CD4-positive, alpha-beta T cell treated with Interleukin-21 for 1 hour (primary cell): ENCODE data around the gene CBX4.

Source experiments
- DNase-seq: peaks from one replicate; pipeline ENCODE4 v3.0.0-alpha.2; 2020

CBX4 gene

GRCh38 chr17:79798299-79799173, 40.7 kb downstream of the CBX4 start:
- DNase-seq = no peak

GRCh38 chr17:79797492-79798298, 41.5 kb downstream of the CBX4 start:
- DNase-seq = no peak

DNA sequence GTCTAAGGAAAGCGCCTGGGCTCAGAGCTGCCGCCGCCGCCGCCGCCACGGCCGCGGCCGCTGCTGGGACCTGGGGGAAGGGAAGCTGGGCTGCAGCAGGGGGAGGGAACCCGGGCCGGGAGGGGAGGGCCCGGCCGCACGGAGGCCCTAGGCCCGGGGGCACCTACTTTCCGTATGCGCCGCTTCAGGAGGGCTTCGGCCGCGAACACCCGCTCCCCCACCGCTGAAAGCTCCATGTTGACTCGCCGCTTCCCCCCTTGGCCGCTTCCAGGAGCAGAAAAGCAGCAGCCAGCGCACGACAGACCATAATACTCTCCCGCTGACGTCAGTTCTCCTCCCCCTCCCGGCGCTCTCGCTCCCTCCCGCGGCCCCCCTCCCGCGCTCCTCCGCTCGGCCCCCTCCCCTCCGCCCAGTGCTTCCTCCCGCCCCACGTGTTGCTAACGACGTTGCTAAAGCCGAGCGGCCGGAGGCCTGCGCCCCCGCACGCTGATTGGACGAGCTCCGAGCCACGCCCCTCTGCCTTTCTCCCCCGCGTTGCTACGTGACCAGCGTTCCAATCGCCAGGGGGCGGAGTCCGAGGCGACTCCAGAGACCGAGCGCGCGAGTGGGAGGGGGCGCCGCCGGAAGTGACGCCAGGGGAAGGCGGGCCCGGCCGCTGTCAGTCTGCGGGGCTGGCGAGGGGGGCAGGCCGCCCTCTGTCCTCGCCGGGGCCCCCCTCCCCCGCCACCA, 42.3 kb downstream of the CBX4 start, which contains the start of gene CBX8:
Gene CBX8 (minus strand): TSS at position 315 of the 729 bp plus-strand sequence. CDS start 79 bp downstream, at position 236.
- peak; percentile 100 for DNase-seq

- no peak for DNase-seq
Observed at GRCh38 chr17:79796444-79796762, 42.8 kb downstream of the CBX4 start.

- no peak for DNase-seq
Observed at GRCh38 chr17:79795795-79796443, 43.3 kb downstream of the CBX4 start.

- DNase-seq = no peak
Observed at GRCh38 chr17:79794659-79795511, 44.4 kb downstream of the CBX4 start.

GRCh38 chr17:79793924-79794304, 45.3 kb downstream of the CBX4 start:
- no peak for DNase-seq

- no peak for DNase-seq
Observed at GRCh38 chr17:79792984-79793923, 46.0 kb downstream of the CBX4 start.

DNA sequence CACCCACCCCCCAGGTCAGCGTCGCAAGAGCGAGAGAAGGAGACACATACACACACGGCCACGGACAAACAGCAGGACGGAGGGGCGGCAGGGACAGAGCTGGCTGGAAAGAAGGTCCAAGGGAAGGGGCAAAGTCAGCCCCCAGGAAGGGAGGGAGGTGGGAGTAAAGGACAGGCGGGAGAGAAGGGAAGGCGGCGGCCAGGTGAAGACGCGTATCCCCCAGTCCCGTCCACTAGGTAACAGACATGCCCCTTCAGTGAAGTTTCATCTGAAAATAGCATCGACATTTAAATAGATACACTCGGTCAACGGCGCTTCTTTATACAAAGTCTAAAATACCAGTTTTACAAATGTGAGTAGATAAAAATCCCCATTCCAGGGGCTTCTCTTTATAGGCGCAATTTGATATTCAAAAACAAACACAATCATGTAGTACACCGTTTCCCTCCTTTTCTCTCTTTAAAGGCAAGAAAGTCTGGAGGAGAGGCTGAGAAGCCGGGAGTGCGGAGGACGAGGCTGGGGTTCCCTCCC, 46.8 kb downstream of the CBX4 start:
- DNase-seq = no peak

GRCh38 chr17:79791735-79792161, 47.5 kb downstream of the CBX4 start:
- no peak for DNase-seq

DNA sequence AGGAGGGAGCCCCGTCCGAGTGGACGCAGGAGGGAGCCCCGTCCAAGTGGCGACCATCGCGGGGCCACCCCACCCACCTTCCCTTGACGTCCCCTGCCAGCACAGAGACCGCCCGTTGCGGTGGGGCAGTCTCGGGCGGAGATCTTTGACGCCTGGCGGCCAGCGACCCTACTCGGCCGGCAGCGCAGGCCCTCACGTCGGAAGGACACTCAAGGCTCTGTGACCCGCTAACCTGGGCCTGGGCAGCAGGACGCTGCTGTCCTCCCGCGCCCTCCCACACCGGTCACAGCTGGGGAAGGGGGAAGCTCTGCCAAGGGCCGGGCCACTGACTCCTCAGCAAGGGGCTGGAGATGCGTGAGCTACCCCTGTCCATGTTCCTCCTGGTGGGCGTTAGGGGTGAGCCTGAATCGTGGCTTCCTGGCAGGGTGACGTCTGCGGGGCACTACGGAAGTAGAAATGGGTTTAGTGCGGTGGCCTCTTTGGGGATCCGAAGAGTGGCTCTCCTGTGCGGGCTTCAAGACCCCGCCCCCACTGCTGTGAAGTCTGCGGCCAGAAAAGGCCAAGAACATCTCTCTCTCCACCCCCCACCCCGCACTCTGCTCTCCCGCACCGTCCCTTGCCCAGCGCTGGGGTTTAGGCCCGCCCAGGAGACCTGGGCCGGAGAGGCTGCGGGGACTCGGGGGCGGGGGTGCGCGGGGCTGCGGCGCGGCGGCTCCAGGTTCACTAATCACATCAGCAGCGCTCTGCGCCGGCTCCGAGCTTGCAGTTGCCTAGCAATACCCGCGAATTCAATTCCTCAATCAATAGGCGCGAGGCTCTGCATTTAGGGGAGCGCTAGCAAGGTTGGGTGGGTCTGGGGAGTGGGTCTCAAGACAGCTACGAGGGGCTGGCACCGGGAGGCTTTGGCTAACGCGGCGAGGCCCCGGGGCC, 48.2 kb downstream of the CBX4 start:
- no peak for DNase-seq

DNA sequence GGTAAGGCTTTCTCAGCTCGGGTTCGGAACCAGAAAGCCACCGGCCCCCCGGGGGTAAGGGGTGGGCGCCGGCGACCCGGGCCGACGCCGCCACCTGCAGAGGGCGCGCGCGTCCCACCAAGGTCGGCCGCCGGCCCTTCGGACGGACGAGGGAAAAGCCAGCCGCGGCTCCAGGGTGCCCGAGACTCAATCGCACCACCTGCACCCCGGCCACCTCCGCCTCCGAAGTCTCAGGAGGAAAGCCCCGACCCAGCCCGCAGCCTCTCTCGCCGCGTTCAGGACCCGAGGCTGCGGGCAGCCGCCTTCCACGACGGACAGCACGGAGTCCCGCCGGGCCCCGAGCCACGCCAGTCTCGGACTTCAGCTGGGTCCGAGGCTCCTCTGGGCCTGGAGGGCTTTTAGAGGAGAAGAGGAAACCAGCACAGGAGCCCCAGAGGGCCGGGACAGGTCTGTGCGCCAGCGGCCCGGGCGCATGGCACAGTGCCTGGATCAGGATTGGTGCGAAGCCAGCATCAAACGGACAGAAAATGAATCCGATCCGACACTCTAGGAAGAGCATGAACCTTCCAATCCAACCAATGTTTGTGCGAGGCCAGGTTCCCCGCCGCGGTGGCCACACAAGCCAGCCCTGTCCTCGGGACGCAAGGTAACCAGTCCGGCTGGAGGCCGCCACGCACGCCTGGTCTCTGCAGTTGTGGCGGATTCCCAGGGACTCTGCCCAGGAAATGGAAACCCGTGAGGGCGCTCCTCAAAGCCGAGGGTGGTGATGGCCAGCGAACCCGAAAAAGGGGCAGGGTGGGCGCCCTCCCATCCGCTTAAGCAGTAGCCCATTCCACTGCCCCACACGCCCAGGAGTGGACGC, 49.1 kb downstream of the CBX4 start:
- DNase-seq = no peak

- DNase-seq = no peak
Observed at GRCh38 chr17:79788989-79789942, 50.0 kb downstream of the CBX4 start.

DNA sequence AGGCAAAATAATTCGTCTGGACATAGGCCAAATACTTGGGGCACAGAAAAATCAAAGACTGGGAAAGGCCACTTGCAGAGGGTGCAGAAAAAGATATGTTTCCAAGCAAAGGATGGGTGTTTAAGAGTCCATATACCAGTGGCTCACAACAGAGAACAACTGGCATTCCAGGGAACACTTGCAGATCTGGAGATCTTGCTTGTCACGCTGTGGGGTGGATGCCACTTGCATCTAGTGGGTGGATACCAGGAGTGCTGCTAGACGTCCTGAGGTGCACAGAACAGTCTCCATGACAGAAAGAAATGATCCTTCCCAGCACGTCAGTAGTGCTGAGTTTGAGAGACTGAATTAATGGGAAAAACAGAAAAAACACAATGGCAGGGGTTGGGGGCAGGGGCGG, 50.8 kb downstream of the CBX4 start:
- DNase-seq = no peak

GRCh38 chr17:79786930-79787643, 52.2 kb downstream of the CBX4 start:
- no peak for DNase-seq
